ENCODE measurements around the gene CDH13.

CDH13 gene

DNA sequence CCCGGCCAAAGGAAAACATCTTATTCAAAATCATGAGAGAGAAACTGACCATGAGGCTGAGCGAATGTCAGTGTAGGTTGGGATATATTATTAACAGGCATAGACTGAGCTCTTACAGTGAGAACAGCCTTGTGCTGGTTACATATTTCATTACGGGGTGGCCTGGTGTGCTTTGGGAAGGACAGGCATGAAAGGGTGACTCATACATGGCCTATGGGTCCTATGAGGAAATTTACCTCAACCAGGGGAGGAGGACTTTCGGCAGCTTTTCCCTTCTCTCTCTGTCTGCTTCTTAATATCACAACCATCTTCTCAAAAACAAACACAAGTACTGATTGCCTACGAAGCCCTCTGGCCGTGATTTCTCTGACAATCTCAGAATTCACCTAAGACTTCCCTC is 579.1 kb downstream of the CDH13 start:
- no peak for DNase-seq

DNA sequence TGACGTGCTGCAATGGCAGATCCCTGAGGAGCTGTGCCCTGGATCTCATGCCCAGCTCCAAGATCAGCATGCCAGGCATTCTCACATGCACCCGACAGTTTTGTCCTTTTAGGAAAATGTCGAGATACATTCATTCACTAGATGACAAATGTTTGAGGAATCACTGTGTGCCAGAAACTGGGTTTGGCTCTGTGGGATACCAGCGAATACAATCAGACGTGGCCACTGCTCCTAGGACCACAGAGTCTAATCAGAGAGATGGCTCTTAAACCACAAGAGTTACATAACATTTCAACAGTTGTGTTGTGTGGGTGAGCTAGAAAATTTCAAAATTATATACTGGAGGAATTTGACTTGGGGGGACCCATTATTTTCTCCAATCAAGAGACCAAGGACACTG is 579.7 kb downstream of the CDH13 start:
- no peak for DNase-seq

DNA sequence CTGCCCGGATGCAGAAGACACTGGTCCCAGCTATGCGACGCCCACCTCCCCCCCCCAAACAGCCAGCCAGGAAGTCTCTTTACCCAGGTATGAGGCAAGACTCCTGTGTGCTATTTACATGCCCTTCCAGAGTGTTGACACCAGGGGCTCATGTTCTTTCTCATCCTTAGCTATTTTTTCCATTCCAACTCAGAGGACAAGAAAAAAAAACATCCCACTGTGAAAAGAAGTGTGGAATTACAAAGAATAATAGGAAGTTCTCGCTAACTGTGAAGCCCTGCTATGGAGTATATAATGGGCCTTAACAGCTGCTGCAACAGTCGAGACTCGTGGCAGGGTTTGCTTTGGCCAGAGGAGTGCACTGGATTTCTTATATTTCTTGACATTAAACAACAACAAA is 584.9 kb downstream of the CDH13 start:
- DNase-seq: no peak

DNA sequence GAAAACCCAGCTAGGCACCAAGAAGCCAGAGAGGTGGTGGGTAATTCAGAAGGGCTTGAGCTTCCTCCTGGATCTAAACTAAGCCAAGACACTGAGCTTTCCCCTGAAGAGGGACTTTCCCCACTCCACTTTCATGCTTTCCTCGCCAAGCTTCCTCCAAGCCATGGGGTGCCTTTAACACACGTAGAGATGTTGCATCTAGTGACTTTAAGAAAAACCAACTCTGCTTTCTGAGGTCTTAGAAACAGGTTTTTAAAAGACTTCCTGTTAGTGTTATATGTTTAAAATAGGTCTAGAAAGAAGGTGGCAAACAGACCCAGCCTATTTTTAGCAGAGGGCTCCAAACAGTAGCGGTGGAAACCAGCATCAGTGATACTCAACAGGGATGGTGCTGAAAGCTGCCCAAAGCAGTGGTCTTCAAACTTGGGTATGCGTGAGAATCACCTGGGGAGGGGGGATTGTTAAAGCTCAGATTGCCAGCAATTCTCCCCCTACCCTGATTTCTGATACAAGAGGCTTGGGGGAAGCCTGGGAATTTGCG is 585.6 kb downstream of the CDH13 start:
- DNase-seq: no peak

DNA sequence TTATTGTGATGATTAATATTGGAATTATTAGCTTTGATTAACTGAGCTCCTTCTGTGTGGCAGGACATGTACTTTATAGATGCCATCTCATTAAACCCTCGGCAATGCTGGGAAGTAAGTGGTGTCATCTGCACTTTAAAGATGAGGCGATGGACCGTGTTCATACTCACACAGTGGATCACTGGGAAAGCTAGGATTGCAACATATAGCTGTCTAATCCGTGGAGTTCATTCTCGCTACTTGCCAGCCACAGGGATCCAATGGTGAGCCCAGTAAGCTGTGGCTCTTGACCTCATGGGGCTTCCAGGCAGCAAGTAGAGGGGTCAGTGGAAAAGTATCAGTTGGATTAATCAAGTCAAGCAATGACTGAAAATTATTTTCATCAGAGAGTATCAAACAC is 587.9 kb downstream of the CDH13 start:
- DNase-seq: no peak

DNA sequence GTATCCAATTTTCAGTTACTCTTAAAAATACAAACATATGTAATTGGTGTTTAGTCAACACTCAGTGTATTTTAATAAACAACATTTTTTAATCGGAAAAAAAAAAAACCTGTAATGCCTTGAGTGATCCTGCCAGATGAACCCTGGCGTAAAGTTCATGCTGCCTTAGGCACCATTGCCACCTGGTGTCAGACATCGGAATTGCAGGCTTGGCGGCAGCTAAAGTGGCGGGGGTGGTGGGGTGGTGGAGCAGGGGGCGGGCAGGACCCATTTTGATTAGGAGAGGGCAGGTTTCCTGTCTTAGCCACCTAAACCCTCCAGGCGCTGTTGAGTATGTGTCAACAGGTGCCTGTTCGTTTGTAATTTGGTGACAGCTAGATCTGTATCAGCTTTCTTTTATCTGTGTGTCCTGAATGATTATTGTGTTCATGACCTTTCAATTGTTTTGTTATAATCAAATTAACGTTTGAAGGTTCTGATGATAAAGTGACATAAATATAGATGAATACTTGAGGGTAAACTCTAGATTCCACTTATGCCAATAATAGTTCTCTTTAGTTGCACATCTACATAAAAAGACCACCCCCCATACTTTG is 588.7 kb downstream of the CDH13 start:
- no peak for DNase-seq

DNA sequence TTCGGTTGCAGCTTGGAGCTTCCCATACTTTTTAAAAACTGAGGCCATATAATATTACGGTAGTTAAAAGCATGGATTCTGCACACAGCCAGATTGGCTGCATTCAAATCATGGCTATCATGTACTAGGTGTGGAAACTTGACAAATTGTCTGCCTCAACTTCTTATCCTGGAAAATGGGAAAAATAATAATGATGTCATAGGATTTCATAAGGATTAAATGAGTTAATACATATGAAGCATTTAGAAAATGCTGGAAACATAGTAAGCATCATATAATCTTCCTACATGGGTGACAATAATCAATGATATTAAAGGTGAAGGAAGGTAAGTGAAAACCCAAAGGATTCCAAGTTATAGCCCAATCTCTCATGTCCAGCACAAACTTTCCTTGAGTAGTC is 592.5 kb downstream of the CDH13 start:
- no peak for DNase-seq

DNA sequence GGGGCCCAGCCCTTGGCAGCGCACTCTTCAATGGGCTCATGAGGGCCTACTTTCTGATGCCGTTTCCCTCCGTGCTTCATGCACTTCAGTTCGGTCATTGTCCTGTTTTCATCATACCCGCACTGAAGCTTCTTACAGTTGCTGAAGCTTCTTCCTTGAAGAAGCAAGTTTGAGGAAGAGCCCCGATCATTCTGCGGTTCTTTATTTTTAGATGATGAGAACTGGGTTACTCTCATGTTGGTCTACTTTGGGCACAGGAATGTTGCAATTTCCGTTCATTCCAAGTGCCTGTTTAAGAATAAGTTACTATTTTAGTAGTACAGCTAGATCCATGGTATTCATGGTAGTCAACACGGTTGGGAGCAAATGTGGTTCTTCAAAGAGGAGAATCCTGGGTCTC is 593.3 kb downstream of the CDH13 start:
- DNase-seq: no peak

DNA sequence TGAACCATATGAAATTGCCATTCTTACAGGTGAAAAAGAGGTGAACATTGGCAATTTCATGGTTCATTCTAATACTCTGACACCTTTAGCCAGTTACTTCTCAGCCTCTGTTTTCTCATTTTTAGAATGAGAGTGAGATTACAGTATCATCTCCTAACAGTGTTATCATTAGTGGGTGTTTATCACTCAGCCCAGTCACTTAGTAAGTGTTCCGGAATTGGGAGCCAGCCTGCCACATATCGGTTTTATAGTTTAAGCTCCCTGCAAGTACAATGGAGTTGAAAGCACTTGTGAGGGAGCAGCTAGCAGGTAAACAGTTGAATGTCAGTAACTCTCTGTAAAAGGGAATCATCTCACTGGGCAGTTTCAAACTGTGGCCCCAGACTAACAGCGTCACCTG is 597.9 kb downstream of the CDH13 start:
- DNase-seq: no peak

DNA sequence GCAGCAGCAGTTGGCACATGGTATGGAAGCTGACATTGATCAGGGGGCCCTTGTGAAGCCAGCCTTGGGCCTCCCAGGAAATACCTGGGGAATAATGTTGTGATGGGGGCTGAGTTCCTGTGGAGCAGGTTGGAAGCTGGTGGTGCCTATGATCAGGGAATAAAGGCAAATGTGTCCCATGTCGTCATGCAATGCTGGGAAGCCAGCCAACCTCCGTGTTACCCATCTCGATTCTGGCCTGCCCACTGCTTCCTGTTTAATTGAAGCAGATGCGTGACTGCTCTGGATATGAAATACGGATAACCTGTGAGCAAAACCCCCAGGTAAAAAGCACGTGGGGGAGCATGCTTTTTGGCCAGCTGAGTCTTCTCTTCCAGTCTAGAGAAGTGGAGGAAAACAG is 600.6 kb downstream of the CDH13 start:
- DNase-seq: no peak

DNA sequence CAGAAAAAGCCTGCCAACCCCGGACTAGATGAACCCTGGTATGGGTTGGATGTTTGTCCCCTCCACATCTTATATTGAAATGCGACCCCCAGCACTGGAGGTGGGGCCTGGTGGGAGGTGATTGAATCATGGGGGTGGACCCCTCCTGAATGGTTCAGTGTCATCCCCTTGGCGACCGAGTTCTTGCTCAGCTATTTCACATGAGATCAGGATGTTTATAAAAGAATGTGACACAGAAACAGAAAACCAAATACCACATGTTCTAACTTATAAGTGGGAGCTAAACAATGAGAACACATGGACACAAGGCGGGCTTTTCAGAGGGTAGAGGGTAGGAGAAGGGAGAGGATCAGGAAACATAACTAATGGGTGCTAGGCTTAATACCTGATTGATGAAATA is 605.0 kb downstream of the CDH13 start:
- DNase-seq: no peak

DNA sequence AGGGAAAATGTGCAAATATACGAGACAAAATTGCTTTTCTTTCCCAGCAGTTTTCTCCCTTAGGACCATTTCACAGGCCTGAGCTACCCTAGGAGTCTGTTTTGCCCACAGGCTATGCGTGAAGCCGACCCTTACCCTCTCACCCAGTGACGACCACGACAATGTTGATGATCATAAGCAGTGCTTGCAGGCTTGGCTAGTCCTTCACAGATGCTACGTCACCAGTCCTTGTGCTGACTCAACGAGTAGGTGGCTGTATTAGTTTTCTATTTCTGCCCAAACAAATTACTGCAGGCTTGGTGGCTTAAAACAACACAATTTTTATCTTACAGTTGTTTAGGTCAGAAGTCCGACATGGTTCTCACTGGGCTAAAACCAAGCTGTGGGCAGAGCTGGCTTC is 606.4 kb downstream of the CDH13 start:
- DNase-seq: no peak

DNA sequence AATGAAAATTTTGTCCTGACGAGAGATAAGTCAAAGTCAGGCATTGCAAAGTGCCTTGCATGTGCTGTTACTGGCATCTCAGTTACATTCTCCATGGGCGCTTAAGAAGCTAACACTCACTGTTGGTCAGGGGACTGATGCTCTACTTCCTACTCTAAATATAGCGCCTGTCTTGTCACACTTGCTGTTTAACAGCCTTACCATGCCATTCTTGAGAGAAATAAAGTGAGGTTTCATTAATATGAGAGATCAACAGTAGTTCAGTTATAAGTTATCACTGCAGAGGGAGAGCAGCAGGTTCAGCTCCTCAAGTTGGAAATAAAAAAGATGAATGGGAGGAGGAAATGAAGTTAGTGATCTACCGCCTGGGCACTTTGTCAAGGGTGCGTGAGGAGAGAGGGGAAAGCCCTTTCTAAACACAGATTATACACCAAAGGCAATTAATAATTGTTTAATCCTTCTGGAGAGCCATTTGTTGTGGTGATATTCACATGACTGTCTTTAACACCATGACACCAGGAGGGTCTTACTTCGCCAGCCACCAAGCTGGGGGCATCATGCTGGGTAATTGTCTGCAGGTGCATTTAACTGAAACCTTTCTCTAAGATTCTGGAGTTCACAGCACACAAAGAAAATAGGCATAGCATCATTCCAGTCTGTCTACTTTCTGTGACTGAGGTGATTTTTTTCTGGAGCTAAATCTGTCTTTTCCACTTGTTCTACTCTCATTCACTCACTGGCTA is 612.4 kb downstream of the CDH13 start:
- DNase-seq: no peak

DNA sequence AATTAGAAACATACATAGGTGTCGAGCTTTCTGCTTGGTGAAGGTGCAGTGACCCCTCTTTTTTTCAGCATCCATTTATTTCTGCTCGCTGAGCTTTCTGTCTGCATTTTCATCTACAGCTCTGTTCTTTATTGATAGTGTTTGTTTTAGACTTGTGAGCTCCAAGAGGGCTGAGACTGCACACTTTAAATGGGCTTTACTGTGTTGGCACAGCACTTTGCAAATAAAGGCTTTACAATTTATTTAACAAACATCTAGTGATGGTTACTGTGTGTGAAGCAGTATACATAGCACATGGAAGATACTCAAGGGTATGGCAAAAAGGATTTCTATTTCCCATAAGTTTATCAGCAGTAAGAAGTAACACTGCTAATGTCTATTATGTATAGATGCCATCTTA is 617.3 kb downstream of the CDH13 start:
- no peak for DNase-seq

DNA sequence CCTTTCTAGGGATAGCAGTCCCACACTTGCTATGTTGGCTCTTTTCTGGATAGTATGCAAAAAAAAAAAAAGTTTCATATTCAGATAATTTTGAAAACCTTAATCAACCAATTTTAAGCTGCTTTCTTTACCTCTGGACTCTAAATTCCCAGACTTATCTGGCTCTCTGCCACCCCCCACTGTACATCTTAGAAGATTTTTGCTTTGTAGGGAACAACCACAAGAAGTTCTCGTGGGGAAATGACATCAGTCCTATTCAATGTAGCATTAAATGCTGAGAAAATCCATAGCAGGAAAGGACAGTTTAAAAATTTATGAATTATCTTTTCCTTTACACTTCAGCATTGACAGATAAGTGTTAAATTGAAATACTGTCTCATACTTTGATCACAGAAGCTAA is 618.3 kb downstream of the CDH13 start:
- DNase-seq: no peak

DNA sequence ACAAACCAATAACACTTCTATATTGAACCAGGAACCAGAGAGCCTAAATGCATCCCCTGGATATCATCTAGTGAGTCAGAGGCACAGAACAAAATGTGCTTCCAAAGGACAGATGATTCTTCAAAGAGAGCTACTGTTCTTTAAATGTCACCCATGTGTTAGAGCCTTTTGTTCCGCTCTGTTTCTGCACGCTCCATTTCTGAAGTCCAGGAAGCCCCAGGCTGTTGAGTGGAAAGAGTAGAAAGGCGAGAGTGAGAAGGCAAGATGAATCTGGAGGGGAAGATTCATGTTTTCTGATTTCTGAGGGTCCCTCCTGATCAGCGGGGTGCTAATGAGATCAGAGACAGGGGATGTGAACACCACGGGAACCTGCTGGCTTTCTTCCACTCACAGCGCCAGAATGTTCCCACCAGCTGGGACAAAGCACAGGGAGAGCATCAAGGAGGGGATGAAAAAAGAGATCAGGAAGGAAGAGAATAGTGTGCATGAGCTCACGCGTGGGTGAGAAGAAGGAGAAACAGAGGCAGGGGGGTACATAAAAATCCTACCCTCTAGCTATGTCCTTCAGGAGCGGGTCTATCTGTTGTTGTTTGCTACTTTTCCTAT is 621.1 kb downstream of the CDH13 start:
- no peak for DNase-seq

DNA sequence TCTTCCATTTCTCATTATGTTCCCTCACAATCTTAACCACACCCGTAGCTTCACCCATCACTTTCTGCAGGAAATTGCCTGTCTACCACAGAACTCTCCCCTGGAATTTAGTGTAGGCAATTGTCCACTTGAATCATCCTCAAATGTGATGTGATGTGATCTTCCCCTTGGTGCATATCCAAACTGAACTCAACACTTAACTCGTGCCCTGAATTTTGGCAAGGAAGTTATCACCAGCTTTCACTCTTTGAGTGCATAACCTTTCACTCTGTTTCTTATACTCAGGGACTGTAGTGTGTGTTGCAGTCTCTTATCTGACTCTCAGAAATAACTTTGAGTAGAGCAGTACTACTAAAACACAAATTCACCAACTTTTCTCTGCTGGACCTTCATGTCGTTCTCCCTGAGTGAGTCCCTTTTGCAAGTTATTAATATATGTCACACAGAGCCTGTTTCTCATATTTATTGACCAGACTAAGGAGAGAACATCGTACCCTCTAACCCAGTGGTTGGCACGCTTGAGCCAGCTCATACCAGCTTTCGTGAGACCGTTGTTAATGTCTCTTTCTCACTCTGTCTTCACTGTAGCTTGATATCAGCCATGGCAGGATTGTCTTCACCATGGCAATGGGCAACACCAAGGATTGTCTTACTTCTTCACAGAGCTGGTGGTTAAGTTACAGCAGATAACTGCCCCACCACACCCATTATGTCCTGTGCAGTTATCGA is 622.1 kb downstream of the CDH13 start:
- no peak for DNase-seq

DNA sequence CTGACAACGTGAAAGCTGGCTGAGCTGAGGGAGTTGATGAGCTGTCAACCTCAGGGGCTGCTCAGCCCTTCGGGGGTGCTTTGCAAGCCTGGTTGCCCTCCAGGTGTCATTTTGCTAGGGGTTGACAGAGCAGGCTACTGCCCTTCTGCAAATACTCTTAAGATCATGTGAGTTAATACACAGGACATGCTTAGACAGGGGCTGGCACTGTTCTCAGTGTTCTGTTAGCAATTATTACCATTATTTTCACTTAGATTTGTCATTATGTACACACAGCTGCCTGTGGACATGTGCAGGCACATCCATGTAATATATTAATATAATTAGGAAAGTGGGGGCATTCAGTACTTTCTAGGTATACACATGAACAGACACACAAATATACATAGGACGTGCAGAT is 626.8 kb downstream of the CDH13 start:
- DNase-seq: no peak

DNA sequence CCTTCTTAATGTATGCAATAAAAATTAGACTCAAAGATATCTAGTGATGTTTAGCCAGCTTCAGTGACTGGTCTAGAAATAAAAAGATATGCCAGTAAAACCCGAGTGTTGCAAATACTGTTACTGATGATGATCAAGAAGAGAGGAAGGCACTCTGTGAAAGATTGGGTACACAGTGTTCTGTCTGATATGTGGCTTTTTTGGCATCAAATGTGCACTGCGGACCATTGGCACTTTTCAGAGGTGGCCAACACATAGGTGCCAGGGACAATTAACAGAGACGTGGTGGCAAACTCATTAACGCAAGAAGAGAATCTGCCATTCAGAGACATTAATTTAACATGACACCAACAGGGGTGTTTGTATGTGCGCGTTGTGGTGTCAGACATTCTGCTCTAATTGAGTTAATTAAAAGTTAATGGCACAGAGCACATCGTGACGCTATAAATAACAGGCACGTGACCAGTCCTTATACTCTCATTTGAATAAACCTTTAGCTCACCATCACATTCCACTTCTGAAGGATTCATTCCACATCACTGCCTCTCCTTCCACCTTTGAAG is 631.7 kb downstream of the CDH13 start:
- DNase-seq: no peak

DNA sequence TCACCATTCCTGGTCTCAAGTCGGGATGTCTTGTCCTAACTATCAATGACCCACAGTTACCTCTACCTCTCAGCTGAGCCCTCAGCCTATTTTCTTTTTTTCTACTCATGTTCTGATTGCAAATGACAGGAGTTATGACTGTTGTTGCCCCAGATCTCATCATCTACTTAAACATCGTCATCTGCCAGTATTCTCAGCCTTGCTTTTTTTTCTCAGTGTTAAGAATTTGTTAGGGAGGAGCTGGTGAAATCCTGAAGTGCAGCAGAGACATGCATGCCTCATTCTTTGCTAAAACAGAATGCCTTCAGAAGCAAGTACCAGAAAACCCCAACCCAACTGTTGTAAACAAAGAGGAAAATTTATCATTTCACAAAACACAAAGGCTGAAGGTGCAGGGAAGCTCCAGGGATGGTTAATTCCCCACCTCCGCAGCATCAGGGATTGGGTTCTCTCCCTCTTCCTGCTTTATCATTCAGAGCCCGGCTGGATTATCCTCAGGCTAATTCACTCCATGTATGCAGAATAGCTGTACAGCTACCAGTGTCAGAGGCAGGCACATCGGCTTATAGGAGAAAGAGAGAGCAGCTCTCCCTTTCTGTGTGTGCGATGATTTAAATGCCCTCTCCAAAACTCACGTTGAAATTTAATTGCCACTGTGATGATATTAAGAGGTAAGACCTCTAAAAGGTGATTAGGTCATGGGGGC is 640.2 kb downstream of the CDH13 start:
- DNase-seq: no peak

DNA sequence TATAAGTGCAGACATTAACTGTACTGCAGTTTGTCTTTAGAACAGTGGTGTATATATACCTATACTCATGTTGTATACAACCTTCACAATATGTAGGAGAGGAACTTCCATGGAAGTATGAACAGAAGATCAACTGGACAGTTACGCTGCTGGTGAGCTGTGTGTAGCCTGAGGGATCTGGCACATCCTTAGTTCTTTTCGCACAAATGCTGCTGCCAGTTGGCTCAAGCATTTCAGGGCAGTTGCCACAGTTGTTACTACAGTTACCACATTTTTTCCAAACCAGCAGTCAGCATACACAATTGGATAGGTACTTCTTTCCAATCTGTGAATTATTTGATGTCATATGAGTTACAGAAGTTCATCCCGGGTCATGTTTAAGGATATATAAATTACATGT is 641.4 kb downstream of the CDH13 start:
- DNase-seq: no peak

DNA sequence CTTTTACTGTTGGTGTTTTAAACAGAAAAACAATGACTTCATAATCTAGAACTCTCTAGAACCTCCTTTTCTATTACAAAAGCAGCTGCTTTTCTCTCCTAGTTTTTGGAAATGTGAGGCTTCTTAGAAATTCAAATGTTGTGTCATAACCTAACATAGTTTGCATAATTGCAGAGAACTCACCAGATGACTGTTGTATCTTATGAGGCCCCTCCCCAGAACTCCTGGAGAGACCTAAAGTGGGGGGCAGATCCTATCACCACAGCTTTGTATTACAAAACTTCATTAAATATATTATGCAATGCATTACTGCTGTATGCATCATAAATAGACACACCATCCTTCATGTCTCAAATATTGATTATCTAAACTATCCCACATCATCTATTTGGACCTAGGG is 642.3 kb downstream of the CDH13 start:
- no peak for DNase-seq

DNA sequence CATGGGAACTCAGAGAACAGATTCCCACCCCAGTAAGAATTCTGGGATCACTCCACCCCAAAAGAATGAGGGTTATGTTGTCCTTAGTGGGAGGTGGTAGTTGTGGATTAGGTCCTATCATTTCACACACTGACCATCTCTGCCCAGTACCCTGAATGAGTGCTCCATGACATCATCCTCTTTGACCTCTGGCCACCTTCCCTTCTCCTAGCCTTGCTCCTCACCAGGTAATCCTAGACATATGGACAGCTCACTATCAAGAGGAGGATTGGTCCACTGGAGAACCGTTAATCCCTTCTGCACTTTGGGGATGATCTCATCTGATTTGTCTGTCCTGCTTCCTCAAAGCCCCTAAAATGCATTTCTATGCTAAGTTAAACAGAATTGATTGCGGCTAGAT is 642.8 kb downstream of the CDH13 start:
- DNase-seq: peak; percentile 23
